Measurements from ENCODE around the gene ARPC5.

GRCh38 chr1:183648042-183648441 is 12.5 kb upstream of the ARPC5 start:
- TF ChIP-seq POLR2A (IDR thresholded peaks at IDR 0.05): no peak
- no peak for TF ChIP-seq CTCF (IDR thresholded peaks at IDR 0.05)
